Activated CD4-positive, CD25-positive, alpha-beta regulatory T cell (primary cell): ENCODE data around the gene TYW1B.
"Not testable (repeated sequence)": the region's sequence is repeated elsewhere in the genome, so short reads cannot be mapped to it uniquely, and the experiment has no call there.

Source experiments
- DNase-seq, 4 experiments: peaks; one replicate each; lab custom pipeline; 2025; lab: John Stamatoyannopoulos, UW

Gene TYW1B

DNA sequence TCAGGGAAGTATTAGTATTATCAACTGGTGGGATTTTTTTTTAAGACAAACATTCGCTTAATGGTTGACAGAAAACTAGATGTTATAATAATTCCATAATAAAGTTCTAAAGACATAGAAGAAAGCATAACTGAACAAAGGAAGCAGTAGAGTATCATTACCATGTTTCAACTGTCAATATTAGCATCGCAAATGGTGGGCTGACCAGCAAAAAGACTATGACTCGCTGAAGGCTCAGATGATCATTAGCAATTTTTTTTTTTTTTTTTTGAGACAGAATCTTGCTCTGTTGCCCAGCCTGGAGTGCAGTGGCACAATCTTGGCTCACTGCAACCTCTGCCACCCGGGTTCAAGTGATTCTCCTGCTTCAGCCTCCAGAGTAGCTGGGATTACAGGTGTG, 74.8 kb downstream of the TYW1B start:
- DNase-seq = not testable (repeated sequence)

GRCh38 chr7:72751978-72752377, 76.0 kb downstream of the TYW1B start:
- no peak for DNase-seq

- no peak for DNase-seq
Measured at GRCh38 chr7:72751378-72751777, 76.6 kb downstream of the TYW1B start.

DNA sequence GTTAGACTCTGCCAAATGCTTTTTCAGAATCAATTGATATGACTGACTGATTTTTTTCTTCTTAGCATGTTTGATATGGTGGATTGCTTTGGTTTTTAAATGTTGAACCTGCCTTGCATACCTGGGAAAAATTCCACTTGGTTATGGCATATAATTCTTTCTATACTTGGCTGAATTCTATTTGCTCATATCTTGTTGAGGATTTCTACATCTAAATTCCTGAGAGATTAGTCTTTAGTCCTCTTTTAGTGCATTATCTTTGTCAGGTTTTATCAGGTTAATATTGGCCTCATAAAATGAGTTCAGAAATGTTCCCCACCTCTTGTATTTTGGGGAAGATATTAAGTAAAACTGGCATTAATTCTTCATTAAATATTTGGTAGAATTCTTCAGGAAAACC, 79.4 kb downstream of the TYW1B start:
- not testable (repeated sequence) for DNase-seq

DNA sequence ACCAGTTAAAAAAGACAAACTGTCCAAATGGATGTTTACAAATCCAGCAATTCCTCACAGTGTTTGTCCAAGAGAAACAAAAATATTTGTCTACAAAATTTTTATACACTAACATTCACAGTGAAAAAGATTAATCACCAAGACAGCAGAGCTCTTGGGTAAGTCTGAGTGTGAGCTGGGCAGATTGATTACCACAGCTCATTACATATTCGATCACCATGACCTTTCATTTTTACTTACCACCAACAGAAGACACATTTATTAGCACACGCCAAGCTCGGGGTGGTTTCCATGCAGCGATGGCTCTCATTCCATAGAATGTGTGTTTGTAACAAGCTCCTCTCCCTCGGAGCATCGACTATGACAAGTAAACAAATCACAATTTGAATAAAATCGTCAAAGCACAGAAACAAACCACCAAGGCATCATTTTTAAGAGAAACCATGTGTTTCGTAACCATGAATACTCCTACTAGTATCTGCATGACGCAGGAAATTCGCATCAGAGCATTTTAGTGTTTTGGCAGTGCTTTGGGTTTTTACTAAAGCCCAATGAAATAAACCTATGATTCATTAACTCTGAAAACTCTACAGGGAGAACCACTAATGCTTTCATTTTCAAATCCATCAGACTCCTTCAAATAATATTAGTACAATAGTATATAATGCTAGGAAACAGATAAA, 83.6 kb downstream of the TYW1B start:
- not testable (repeated sequence) for DNase-seq

GRCh38 chr7:72743801-72744200, 84.2 kb downstream of the TYW1B start:
- DNase-seq = not testable (repeated sequence)

- not testable (repeated sequence) for DNase-seq
Measured at GRCh38 chr7:72739716-72740115, 88.3 kb downstream of the TYW1B start.

GRCh38 chr7:72735855-72736254, 92.1 kb downstream of the TYW1B start:
- not testable (repeated sequence) for DNase-seq

- not testable (repeated sequence) for DNase-seq
Measured at GRCh38 chr7:72730815-72731214, 97.2 kb downstream of the TYW1B start.

DNA sequence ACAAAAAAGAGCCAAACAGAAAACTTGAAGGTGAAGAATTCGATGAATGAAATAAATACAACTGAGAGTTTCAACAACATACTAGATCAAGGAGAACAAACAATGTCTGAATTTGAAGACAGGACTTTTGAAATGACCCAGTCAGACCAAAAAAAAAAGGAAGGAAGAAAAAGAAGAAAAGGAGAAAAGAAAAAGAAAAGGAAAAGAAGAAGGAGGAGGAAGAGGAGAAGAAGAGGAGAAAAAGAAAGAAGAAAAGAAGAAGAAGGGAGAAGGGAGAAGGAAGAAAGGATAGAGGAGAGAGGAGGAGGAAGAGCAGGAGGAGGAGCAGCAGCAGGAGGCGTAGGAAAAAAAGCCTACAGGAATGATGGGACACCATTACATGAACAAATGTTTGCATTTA, 97.6 kb downstream of the TYW1B start:
- not testable (repeated sequence) for DNase-seq

GRCh38 chr7:72729130-72729529, 98.9 kb downstream of the TYW1B start:
- DNase-seq = not testable (repeated sequence)

DNA sequence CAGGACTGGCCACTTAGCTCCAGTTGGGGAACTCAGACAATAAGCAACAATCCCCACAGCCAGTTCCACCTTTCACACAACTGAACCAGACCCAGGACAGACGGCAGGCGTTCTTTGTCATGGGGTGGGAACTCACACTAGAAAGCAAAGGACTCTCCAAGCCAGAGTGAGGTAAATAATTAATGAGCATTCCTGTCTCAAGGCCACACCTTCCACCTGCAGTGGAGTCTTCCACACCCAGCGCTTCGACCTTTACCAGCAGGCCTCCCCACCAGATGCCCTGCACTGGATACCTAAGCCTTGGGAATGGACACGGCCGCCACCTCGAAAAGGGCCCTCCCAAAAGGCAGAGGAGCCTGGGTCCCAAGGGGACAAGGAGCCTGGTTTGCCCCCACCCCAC, 105.3 kb downstream of the TYW1B start:
- DNase-seq = not testable (repeated sequence)

- DNase-seq = not testable (repeated sequence)
Measured at GRCh38 chr7:72720890-72721289, 107.1 kb downstream of the TYW1B start.

GRCh38 chr7:72717252-72717774, 110.7 kb downstream of the TYW1B start:
- DNase-seq = not testable (repeated sequence)

DNA sequence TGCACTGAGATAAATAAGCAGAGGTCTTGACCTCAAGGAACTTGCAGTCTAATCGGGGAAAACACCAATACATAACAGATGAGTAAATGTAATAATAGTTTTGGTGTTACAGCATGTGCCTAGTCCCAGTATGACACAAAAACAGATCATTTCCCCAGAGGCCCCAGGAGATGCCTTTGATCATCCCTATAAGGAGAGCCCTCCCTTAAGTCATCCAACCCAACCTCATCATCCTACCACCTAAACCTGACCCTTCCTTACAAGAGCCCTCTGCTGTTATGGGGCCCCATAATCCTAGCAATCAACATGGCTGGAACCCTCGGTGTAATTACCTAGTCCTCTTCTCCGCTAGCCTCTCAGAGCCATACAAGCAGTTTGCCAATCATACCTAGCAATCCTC, 116.1 kb downstream of the TYW1B start:
- DNase-seq = not testable (repeated sequence)

GRCh38 chr7:72710983-72711382, 117.0 kb downstream of the TYW1B start:
- DNase-seq = no peak

GRCh38 chr7:72709909-72710308, 118.1 kb downstream of the TYW1B start:
- DNase-seq = no peak

GRCh38 chr7:72708371-72709050, 119.5 kb downstream of the TYW1B start:
- DNase-seq = not testable (repeated sequence)

- no peak for DNase-seq
Measured at GRCh38 chr7:72706521-72706920, 121.5 kb downstream of the TYW1B start.

- DNase-seq = not testable (repeated sequence)
Measured at GRCh38 chr7:72705693-72706092, 122.3 kb downstream of the TYW1B start.

GRCh38 chr7:72704894-72705293, 123.1 kb downstream of the TYW1B start:
- no peak for DNase-seq

DNA sequence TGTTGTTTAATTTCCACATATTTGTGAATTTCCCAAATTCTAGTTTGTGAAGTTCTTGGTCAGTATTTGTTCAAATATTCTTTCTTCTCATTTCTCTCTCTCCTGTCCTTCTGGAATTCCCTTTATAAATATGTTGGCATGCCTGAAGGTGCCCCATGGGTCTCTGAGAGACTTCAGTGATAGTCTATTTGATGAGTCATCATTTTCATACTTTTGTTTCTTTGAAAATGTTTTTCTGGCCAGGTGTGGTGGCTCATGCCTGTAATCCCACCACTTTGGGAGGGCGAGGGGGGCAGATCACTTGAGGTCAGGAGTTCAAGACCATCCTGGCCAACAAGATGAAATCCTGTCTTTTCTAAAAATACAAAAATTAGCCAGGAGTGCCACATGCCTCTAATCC, 127.5 kb downstream of the TYW1B start:
- DNase-seq = not testable (repeated sequence)

- not testable (repeated sequence) for DNase-seq
Measured at GRCh38 chr7:72697066-72697465, 130.9 kb downstream of the TYW1B start.
